ENCODE measurements around the gene CACNA1S. TPM values are rescaled to one million over a fixed set of nuclear protein-coding genes. Genes with fewer than 3 reads are reported as not detected.

Gene CACNA1S
- total and polyA plus RNA-seq, 2 of the 13 experiments (the other 11 are each of a cell fraction or from before 2014, with no cell fraction given), result not detected

DNA sequence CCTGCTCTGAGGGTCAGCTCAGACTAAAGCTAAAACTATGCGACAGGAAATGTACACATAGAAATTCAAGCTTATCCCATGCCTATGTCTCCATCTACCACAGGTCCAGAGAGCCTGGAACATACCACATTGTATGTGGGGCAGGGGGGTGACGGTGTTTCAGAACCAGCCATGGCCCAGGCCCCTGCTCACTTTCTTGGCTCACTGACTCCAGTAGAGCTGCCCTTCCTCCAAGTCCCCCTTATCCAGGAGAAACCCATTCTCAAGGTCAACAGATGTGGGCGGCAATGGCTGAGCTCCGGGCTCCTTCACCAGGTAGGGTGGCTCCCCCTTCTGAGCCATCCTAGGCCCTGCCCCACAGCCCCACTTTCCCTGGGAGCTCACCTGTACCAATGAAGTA is 21.0 kb downstream of the CACNA1S start (continued):
- TF ChIP-seq, protein P1, sequence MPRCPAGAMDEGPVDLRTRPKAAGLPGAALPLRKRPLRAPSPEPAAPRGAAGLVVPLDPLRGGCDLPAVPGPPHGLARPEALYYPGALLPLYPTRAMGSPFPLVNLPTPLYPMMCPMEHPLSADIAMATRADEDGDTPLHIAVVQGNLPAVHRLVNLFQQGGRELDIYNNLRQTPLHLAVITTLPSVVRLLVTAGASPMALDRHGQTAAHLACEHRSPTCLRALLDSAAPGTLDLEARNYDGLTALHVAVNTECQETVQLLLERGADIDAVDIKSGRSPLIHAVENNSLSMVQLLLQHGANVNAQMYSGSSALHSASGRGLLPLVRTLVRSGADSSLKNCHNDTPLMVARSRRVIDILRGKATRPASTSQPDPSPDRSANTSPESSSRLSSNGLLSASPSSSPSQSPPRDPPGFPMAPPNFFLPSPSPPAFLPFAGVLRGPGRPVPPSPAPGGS (CRISPR knock-in tag; IDR thresholded peaks at IDR 0.05), result no peak
- no peak for TF ChIP-seq ZNF282 (IDR thresholded peaks at IDR 0.05; ENCODE audit: partially characterized antibody)
- TF ChIP-seq KDM5B (CRISPR knock-in tag; IDR thresholded peaks at IDR 0.05; ENCODE audit: borderline replicate concordance), result no peak
- TF ChIP-seq ZNF264 (CRISPR knock-in tag; IDR thresholded peaks at IDR 0.05), result no peak
- TF ChIP-seq, protein P2, sequence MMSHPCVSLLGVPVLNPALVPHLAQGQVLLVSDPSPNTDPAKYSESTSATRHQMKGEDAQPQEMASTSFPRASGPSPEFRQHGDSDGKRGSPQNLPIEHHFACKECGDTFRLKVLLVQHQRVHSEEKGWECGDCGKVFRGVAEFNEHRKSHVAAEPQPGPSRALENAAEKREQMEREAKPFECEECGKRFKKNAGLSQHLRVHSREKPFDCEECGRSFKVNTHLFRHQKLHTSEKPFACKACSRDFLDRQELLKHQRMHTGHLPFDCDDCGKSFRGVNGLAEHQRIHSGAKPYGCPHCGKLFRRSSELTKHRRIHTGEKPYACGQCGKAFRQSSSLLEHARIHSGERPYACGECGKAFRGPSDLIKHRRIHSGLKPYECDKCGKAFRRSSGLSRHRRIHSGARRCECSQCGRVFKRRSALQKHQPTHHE (CRISPR knock-in tag; IDR thresholded peaks at IDR 0.05; ENCODE audit: borderline replicate concordance), result no peak
- no peak for TF ChIP-seq IRX3 (CRISPR knock-in tag; IDR thresholded peaks at IDR 0.05; ENCODE audit: borderline replicate concordance, low read depth)
- TF ChIP-seq, protein P3, sequence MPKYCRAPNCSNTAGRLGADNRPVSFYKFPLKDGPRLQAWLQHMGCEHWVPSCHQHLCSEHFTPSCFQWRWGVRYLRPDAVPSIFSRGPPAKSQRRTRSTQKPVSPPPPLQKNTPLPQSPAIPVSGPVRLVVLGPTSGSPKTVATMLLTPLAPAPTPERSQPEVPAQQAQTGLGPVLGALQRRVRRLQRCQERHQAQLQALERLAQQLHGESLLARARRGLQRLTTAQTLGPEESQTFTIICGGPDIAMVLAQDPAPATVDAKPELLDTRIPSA (CRISPR knock-in tag; IDR thresholded peaks at IDR 0.05; ENCODE audit: borderline replicate concordance), result no peak
- TF ChIP-seq, protein P4, sequence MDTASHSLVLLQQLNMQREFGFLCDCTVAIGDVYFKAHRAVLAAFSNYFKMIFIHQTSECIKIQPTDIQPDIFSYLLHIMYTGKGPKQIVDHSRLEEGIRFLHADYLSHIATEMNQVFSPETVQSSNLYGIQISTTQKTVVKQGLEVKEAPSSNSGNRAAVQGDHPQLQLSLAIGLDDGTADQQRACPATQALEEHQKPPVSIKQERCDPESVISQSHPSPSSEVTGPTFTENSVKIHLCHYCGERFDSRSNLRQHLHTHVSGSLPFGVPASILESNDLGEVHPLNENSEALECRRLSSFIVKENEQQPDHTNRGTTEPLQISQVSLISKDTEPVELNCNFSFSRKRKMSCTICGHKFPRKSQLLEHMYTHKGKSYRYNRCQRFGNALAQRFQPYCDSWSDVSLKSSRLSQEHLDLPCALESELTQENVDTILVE (CRISPR knock-in tag; IDR thresholded peaks at IDR 0.05), result no peak
- TF ChIP-seq, protein P5, sequence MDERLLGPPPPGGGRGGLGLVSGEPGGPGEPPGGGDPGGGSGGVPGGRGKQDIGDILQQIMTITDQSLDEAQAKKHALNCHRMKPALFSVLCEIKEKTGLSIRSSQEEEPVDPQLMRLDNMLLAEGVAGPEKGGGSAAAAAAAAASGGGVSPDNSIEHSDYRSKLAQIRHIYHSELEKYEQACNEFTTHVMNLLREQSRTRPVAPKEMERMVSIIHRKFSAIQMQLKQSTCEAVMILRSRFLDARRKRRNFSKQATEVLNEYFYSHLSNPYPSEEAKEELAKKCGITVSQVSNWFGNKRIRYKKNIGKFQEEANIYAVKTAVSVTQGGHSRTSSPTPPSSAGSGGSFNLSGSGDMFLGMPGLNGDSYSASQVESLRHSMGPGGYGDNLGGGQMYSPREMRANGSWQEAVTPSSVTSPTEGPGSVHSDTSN (CRISPR knock-in tag; IDR thresholded peaks at IDR 0.05), result no peak
